ENCODE results near the gene CCDC81.

The CCDC81 gene

GRCh38 chr11:86469491-86470388 is 95.1 kb downstream of the CCDC81 start:
- DNase-seq, result no peak
